K562 (cell line): ENCODE data around the gene TBC1D7. TPM values are rescaled to one million over a fixed set of nuclear protein-coding genes. Genes with fewer than 3 reads are reported as not detected.

Experiments
- CBFA2T3 ChIP-seq: fragments of 450-650 bp; IDR thresholded peaks from 2 replicates; pipeline ENCODE4 v1.6.1; 2017
- CBX3 ChIP-seq, 2 experiments: IDR thresholded peaks; 1 replicate in 1 of 2; 2 replicates in 1 of 2; pipeline ENCODE4 v1.6.1; 2012; ENCODE audit warnings: inconsistent platforms in 2 of 2, low read length in 2 of 2, borderline replicate concordance in 1 of 2, control low read depth in 1 of 2
- E4F1 ChIP-seq: fragments of 250-450 bp; sonication (Bioruptor Pico); IDR thresholded peaks from 2 replicates; pipeline ENCODE4 v1.5.0; 2021; ENCODE audit warnings: mild to moderate bottlenecking, borderline replicate concordance
- ELF4 ChIP-seq: fragments of 450-650 bp; formaldehyde crosslinking; IDR thresholded peaks from 2 replicates; pipeline ENCODE4 v1.4.0; 2022; ENCODE audit warnings: missing genetic modification characterization
- FUS ChIP-seq: fragments of 200-400 bp; formaldehyde crosslinking; optimal IDR thresholded peaks from 2 replicates; pipeline ENCODE3; 2017; ENCODE audit warnings: low read depth, low read length
- JUND ChIP-seq, 2 experiments: IDR thresholded peaks; 2 replicates in 1 of 2; 3 replicates in 1 of 2; pipeline ENCODE4 v1.6.1; 2011; ENCODE audit warnings: borderline replicate concordance in 2 of 2, low read depth in 2 of 2, low read length in 2 of 2, improper control_type of control experiment in 1 of 2, missing biosample characterization in 1 of 2, missing genetic modification characterization in 1 of 2, missing genetic modification reagents in 1 of 2
- KDM1A ChIP-seq, 2 experiments: fragments of 450-650 bp; IDR thresholded peaks; 2 replicates each; pipeline ENCODE4 v1.6.1; 2016; ENCODE audit warnings: mild to moderate bottlenecking in 2 of 2
- NCOR1 ChIP-seq: fragments of 450-650 bp; IDR thresholded peaks from 2 replicates; pipeline ENCODE4 v1.6.1; 2016; ENCODE audit warnings: mild to moderate bottlenecking, moderate library complexity
- ZNF316 ChIP-seq: fragments of 450-650 bp; IDR thresholded peaks from 2 replicates; pipeline ENCODE4 v1.6.1; 2016
- polyA plus RNA-seq, 8 experiments: library from polyadenylated mRNA; depleted of rRNA in 4 of 8; stranded (reverse) in 5 of 8; unstranded in 3 of 8; fragments of >200 nt; fragmentation: Nextera tagmentation in 2 of 8; fragmentation: Illumina TruSeq in 1 of 8; extraction: Ambion mirVana in 2 of 8; extraction: Trizol in 1 of 8; gene quantifications; 2 replicates each; pipeline versions ENCODE4 v1.2.1 to v1.2.3, GENCODE V29; 2011 to 2014; ENCODE audit warnings: inconsistent platforms in 1 of 8, missing spikeins in 1 of 8
- total RNA-seq, 7 experiments: library from RNA; depleted of rRNA in 6 of 7; stranded (reverse); fragments of >200 nt in 6 of 7; fragmentation: Illumina TruSeq in 2 of 7; extraction: Trizol in 2 of 7; gene quantifications; 2 replicates each; pipeline versions ENCODE4 v1.2.1 to v1.2.3, GENCODE V29; 2011 to 2021; ENCODE audit warnings: low replicate concordance in 1 of 7
- TF ChIP-seq, protein P1 (sequence below): fragments of 450-650 bp; IDR thresholded peaks from 2 replicates; pipeline ENCODE4 v1.6.1; 2014; ENCODE audit warnings: low read depth, mild to moderate bottlenecking, moderate library complexity, borderline replicate concordance
- TF ChIP-seq, protein P2 (sequence below): fragments of 450-650 bp; formaldehyde crosslinking; conservative IDR thresholded peaks from 2 replicates; pipeline ENCODE4 v1.4.0; 2022; ENCODE audit warnings: mild to moderate bottlenecking, missing genetic modification characterization
- TF ChIP-seq, protein P3 (sequence below): fragments of 250-450 bp; sonication (Bioruptor Pico); IDR thresholded peaks from 2 replicates; pipeline ENCODE4 v1.4.0; 2020; ENCODE audit warnings: mild to moderate bottlenecking, moderate library complexity, borderline replicate concordance

TBC1D7 gene
- total and polyA plus RNA-seq, 9 of the 15 experiments (the other 6 are each of a cell fraction or from before 2014, with no cell fraction given), result 49.4 to 107 (median 61.1) TPM

- TF ChIP-seq, protein P1, sequence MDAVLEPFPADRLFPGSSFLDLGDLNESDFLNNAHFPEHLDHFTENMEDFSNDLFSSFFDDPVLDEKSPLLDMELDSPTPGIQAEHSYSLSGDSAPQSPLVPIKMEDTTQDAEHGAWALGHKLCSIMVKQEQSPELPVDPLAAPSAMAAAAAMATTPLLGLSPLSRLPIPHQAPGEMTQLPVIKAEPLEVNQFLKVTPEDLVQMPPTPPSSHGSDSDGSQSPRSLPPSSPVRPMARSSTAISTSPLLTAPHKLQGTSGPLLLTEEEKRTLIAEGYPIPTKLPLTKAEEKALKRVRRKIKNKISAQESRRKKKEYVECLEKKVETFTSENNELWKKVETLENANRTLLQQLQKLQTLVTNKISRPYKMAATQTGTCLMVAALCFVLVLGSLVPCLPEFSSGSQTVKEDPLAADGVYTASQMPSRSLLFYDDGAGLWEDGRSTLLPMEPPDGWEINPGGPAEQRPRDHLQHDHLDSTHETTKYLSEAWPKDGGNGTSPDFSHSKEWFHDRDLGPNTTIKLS, result 0 out of 2 replicates have a peak, but pooled peaks have one; percentile 19
- TF ChIP-seq ZNF316 (peak; percentile 60), CBFA2T3 (peak; percentile 85), NCOR1 (peak; percentile 86), CBX3 (IDR thresholded peaks at IDR 0.05; ENCODE audit: borderline replicate concordance in 1 of 2, low read length in 2 of 2) (peak in 1 of 2 experiments; percentile 9; a peak in 1 of 3 replicates), KDM1A (IDR thresholded peaks at IDR 0.05) (peak; percentile 65 to 70), ELF4 (CRISPR knock-in tag) (0 out of 2 replicates have a peak, but pooled peaks have one; percentile 26), E4F1 (CRISPR knock-in tag) (no peak), JUND (IDR thresholded peaks at IDR 0.05; ENCODE audit: borderline replicate concordance, low read depth, low read length) (peak; percentile 75), JUND (tag; IDR thresholded peaks at IDR 0.05; ENCODE audit: borderline replicate concordance, low read depth, low read length) (peak; percentile 42; the same call in 1 of the 3 replicates), FUS (no peak)
- TF ChIP-seq, protein P2, sequence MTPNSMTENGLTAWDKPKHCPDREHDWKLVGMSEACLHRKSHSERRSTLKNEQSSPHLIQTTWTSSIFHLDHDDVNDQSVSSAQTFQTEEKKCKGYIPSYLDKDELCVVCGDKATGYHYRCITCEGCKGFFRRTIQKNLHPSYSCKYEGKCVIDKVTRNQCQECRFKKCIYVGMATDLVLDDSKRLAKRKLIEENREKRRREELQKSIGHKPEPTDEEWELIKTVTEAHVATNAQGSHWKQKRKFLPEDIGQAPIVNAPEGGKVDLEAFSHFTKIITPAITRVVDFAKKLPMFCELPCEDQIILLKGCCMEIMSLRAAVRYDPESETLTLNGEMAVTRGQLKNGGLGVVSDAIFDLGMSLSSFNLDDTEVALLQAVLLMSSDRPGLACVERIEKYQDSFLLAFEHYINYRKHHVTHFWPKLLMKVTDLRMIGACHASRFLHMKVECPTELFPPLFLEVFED (CRISPR knock-in tag), result peak; percentile 56; the same call in 1 of the 2 replicates
- TF ChIP-seq, protein P3, sequence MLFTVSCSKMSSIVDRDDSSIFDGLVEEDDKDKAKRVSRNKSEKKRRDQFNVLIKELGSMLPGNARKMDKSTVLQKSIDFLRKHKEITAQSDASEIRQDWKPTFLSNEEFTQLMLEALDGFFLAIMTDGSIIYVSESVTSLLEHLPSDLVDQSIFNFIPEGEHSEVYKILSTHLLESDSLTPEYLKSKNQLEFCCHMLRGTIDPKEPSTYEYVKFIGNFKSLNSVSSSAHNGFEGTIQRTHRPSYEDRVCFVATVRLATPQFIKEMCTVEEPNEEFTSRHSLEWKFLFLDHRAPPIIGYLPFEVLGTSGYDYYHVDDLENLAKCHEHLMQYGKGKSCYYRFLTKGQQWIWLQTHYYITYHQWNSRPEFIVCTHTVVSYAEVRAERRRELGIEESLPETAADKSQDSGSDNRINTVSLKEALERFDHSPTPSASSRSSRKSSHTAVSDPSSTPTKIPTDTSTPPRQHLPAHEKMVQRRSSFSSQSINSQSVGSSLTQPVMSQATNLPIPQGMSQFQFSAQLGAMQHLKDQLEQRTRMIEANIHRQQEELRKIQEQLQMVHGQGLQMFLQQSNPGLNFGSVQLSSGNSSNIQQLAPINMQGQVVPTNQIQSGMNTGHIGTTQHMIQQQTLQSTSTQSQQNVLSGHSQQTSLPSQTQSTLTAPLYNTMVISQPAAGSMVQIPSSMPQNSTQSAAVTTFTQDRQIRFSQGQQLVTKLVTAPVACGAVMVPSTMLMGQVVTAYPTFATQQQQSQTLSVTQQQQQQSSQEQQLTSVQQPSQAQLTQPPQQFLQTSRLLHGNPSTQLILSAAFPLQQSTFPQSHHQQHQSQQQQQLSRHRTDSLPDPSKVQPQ (CRISPR knock-in tag), result no peak
Observed at GRCh38 chr6:13273931-13274706, 54.2 kb downstream of the TBC1D7 start (continued).
